SK-N-SH treated with all-trans-retinoic acid at 6 μM for 48 hours (cell line): Measurements from ENCODE around the gene DLG5.

Experiments used
- ARNTL ChIP-seq: fragments of 450-650 bp; formaldehyde crosslinking; IDR thresholded peaks from 2 replicates; pipeline ENCODE4 v1.5.0; 2020; ENCODE audit warnings: low read depth, mild to moderate bottlenecking, moderate library complexity, borderline replicate concordance
- BACH2 ChIP-seq: fragments of 250-450 bp; sonication (Bioruptor Pico); IDR thresholded peaks from 2 replicates; pipeline ENCODE4 v1.9.0; 2021; ENCODE audit warnings: mild to moderate bottlenecking, borderline replicate concordance
- CREB5 ChIP-seq: fragments of 250-450 bp; sonication (Bioruptor Pico); IDR thresholded peaks from 2 replicates; pipeline ENCODE4 v1.5.1; 2020; ENCODE audit warnings: low read depth, mild to moderate bottlenecking, moderate library complexity
- ESRRG ChIP-seq: fragments of 250-450 bp; sonication (Bioruptor Pico); IDR thresholded peaks from 2 replicates; pipeline ENCODE4 v1.6.1; 2021; ENCODE audit warnings: mild to moderate bottlenecking
- PPARA ChIP-seq: fragments of 250-450 bp; sonication (Bioruptor Pico); IDR thresholded peaks from 2 replicates; pipeline ENCODE4 v1.5.0; 2020; ENCODE audit warnings: mild to moderate bottlenecking, borderline replicate concordance
- RARB ChIP-seq: fragments of 250-450 bp; sonication (Bioruptor Pico); IDR thresholded peaks from 2 replicates; pipeline ENCODE4 v1.8.0; 2021; ENCODE audit warnings: mild to moderate bottlenecking, moderate library complexity
- ZC3H10 ChIP-seq: fragments of 250-450 bp; sonication (Bioruptor Pico); IDR thresholded peaks from 2 replicates; pipeline ENCODE4 v1.5.1; 2021; ENCODE audit warnings: mild to moderate bottlenecking, moderate library complexity

DNA sequence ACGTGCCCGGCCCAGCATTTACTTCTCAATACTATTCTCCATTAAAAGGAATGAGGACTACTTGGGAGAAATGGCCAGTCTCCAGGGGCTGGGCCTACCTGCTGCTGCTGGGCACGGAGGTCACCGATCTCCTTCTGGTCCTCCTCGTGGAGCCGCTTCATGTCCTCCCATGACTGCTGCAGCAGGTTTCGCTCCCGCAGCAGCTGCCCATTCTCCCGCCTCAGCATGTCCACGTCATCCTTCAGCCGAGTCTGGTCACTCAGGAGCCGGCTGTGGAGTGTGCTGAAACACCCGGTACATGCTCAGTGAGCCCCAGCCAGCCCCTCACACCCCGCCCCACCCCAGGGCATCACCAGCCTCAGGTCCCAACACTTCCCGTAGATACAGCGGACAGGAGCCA, 73.3 kb downstream of the DLG5 start:
- TF ChIP-seq CREB5 (CRISPR knock-in tag) (no peak), RARB (no peak), ZC3H10 (CRISPR knock-in tag) (no peak), BACH2 (CRISPR knock-in tag) (no peak), ARNTL (CRISPR knock-in tag) (no peak), ESRRG (CRISPR knock-in tag) (no peak), PPARA (CRISPR knock-in tag) (no peak)
